Activated CD8-positive, alpha-beta memory T cell treated with anti-CD3 and anti-CD28 coated beads, Interleukin-2, amount 50 U/mL, for 1 hour (primary cell): ENCODE measurements around the gene ARHGAP35.
"Not testable (repeated sequence)": the region's sequence is repeated elsewhere in the genome, so short reads cannot be mapped to it uniquely, and the experiment has no call there.

Source experiments
- DNase-seq: peaks from one replicate; pipeline ENCODE4 v3.0.0-alpha.2; 2020; ENCODE audit errors: extremely low read depth

ARHGAP35 gene

DNA sequence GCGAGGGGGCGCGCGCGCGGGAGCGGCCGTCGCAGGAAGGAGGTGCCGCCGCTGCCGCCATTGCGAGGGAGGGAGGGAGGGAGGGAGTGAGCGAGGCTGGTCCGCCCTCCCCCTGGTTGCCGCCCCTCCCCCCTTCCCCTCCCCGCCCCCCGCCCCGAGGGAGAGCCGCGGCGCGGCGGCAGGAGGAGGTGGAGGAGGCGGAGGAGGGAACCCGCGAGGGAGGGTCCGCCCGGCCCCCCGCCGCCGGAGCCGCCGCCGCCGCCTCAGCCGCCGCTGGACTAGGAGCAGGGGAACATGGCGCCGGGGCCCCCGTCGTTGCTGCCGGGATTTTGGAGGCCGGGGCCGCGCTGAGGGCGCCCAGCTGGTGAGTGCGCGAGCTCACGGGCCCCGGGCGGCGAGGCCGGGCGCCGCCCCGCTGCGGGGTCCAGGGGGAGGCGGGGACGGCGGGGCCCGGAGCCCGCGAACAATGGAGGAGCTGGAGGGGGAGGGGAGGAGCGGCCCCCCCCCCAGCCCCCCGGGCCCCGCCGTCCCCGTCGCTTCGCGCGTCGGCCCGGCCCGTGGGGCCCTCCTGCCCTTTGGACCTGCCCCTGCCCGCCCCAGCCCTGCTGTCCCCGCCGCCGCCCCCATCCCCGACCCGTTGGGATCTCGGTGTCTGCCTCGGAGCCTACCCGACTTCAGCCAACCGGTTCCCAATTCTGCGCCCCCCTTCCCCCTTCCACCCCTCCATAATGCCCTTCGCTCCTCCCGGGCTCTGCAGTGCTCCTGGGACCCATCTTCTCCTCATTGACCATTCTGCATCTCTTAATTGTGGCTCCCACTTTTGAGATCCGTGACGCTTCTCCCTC lies at the start of gene ARHGAP35:
Gene ARHGAP35, plus strand, starts transcription at position 152 of the 845 bp plus-strand sequence. CDS start 57,679 bp downstream, outside the sequence.
- DNase-seq, result peak; percentile 56

- DNase-seq, result no peak
Measured at GRCh38 chr19:46812977-46813838, 47.6 kb upstream of the ARHGAP35 start.

- DNase-seq, result no peak
Measured at GRCh38 chr19:46813839-46814358, 46.9 kb upstream of the ARHGAP35 start.

DNA sequence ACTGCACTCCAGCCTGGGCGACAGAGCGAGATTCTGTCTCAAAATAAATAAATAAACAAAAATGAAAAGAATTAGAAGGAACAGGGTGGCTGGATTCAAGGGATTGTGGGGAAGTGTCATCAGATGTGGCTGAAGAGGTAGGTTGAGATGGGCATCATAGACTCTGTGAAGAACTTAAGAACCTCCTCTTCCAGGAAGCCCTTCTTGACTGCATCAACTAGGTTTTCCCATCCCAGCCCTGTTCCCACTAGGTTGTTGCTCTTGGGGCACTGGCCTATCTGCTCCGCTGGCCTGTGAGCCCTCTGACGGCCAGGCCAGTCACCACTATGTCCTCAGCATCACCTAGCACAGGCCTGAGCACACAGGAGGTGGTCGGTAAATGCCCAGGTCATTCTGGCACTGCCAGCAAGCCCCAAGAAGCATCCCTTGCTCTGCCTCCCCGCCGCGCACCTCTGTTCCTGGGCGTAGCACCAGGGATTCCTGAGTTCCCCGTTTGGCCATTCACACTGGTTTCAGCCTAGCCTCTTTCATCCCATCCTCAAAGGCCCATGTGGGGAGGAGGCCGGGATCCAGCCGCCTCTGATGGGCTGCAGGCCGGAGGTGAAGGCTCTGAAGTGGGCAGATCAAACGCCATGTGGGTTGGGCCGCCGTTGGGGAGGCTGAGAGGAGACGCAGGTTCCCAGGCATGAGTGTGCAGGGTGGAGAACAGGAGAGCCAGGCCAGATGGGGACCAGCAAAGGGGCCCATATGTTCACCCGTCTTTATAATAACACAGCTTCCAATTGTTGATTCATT lies 44.8 kb upstream of the ARHGAP35 start:
- DNase-seq, result no peak

DNA sequence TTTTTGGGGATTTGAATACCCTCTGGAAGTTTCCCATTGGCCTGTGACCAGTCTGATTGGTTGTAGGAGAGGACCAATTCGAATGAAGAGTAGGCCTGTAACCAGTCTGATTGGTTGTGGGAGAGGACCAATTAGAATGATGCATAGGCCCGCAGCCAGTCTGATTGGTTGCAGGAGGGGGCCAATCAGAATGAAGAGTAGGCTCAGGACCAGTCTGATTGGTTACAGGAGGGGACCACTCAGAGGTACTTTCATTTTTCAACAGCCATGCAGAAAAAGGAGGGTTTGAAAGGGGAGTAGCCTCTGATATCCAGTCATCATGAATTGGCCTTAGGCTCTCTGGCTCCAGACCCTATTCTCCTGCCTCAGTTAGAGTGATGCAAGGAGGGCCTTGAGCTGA lies 42.0 kb upstream of the ARHGAP35 start:
- DNase-seq, result no peak

GRCh38 chr19:46821512-46822409 lies 39.0 kb upstream of the ARHGAP35 start:
- no peak for DNase-seq

DNA sequence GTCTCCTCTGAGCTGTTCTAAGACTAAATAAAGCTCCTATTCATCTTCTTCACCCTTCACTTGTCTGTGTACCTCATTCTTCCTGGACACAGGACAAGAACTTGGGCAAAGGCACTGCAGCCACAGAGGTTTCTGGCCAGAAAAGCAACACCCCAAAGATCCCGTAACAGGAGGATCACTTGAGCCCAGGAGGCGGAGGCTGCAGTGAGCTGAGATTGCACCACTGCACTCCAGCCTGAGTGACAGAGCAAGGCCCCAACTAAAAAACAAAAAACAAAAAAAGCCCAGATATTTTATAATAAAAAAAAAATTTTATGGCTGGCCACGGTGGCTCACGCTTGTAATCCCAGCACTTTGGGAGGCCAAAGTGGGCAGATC lies 38.4 kb upstream of the ARHGAP35 start:
- not testable (repeated sequence) for DNase-seq

DNA sequence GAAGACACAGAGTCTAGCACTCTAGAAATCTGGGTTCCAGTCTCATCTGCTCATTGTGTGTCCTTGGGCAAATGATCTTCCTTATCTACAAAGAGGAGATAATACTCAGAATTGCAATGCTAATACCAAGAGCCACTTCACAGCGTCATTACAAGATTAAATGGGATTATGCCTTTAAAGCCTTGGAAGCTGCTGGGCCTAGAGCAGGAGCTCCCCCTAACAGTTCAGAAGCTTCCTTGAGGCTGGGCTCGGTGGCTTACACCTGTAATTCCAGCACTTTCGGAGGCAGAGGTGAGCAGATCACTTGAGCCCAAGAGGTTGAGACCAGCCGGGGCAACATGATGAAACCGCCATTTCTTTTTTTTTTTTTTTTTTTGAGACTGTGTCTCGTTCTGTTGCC lies 37.7 kb upstream of the ARHGAP35 start:
- DNase-seq, result no peak

DNA sequence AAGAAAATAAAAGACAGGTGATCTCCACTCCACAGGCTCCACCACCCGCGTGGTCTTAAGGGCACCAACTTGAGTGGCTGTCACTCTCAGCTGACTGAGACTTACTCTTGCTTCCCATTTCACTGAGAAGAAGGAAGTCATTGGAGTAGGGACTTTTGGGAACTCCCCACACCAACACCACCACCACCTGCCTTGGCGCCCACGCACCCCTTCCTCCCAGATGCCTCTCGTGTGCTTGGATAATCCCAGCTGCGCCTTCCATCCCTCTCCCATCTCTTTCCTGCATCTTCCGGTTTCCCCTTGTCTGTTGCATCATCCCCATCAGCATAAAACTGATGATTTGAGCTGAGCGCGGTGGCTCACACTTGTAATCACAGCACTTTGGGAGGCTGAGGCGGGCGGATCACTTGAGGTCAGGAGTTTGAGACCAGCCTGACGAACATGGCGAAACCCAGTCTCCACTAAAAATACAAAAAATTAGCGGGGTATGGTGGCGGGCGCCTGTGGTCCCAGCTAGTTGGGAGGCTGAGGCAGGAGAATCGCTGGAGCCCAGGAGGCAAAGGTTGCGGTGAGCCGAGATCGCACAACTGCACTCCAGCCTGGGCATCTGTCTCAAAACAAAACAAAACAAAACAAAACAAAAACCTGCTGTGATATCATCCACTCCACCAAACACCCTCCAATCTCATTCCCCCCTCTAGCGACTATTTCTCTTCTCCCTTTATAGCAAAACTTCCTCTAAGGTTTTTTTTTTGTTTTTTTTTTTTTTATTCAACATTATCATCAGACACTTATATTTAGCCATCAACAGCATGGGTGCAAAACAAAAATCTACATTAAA lies 35.7 kb upstream of the ARHGAP35 start:
- no peak for DNase-seq

DNA sequence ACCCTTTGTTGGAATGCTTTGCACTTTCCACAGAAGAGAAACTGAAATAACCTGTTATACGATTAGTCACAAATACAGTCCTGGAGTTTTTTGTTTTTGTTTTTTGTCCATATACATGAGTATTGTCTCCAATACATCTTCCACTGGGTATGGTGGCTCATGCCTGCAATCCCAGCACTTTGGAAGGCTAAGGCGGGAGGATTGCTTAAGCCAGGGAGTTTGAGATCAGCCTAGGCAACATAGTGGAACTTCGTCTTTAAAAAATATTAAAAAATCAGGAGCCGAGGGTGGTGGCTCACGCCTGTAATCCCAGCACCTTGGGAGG lies 35.1 kb upstream of the ARHGAP35 start:
- DNase-seq, result no peak

GRCh38 chr19:46828484-46828883 lies 32.3 kb upstream of the ARHGAP35 start:
- DNase-seq, result no peak

GRCh38 chr19:46830864-46831263 lies 29.9 kb upstream of the ARHGAP35 start:
- DNase-seq, result no peak

DNA sequence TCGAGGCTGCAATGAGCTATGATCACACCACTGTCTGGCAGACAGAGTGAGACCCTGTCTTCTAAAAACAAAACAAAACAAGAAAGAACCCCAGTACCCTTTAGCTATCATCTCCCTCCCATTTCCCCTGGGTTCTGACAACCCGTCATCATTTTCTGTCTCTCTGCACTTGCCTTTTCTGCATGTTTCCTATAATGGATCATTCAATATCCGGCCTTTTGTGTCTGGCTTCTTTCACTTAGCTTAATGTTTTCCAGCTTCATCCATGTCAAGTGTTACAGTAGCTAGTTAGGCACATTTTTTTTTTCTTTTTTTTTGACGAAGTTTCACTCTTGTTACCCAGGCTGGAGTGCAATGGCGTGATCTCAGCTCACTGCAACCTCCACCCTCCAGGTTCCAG lies 26.7 kb upstream of the ARHGAP35 start:
- no peak for DNase-seq

DNA sequence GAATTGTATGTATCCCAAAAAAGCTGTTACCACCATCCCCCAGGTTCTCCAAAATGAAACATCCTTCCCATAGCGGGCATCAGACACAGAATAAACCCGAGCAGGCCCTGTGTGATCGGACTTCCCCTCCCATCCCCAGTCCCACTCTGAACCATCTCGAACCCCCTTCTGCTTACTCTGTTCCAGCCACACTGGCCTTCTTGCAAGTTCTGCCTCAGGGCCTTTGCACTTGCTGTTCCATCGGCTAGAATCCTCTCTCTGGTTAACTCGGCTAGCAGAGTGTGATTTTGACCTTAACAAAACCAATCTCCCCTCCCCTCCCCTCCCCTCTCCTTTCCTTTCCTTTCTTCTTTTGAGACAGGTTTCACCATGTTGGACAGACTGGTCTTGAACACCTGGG lies 25.8 kb upstream of the ARHGAP35 start:
- DNase-seq, result no peak

DNA sequence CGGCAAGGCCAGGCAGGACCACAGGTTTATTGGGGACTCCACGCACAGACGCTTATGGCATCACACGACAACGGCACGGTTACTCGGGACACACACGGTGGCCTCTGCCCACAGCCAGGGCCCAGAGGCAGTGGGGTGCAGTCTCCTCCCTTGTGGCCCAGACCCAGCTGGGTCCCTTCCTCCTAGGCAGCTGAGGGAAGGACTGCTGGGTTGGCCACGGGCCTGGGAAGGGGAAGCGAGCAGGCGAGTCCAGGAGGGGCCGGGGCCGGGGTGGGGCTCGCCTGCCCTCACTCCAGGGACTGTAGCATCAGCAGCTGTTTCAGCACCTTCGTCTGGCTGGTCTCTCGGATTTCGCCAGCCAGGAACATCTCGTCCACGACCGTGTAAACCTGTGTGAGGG lies 22.6 kb upstream of the ARHGAP35 start:
- DNase-seq, result no peak

GRCh38 chr19:46839752-46840497 lies 20.9 kb upstream of the ARHGAP35 start:
- DNase-seq, result no peak

- DNase-seq, result no peak
Measured at GRCh38 chr19:46840498-46840942, 20.3 kb upstream of the ARHGAP35 start.

- DNase-seq, result no peak
Measured at GRCh38 chr19:46841458-46842083, 19.2 kb upstream of the ARHGAP35 start.

- no peak for DNase-seq
Measured at GRCh38 chr19:46842791-46843190, 18.0 kb upstream of the ARHGAP35 start.
